LNCAP (cell line): ENCODE measurements around the gene OR56B1.

ENCODE experiments used
- CTCF ChIP-seq: fragments of 450-650 bp; IDR thresholded peaks from 2 replicates; pipeline ENCODE4 v1.5.1; 2017; ENCODE audit warnings: mild to moderate bottlenecking

OR56B1 gene, protein sequence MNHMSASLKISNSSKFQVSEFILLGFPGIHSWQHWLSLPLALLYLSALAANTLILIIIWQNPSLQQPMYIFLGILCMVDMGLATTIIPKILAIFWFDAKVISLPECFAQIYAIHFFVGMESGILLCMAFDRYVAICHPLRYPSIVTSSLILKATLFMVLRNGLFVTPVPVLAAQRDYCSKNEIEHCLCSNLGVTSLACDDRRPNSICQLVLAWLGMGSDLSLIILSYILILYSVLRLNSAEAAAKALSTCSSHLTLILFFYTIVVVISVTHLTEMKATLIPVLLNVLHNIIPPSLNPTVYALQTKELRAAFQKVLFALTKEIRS

DNA sequence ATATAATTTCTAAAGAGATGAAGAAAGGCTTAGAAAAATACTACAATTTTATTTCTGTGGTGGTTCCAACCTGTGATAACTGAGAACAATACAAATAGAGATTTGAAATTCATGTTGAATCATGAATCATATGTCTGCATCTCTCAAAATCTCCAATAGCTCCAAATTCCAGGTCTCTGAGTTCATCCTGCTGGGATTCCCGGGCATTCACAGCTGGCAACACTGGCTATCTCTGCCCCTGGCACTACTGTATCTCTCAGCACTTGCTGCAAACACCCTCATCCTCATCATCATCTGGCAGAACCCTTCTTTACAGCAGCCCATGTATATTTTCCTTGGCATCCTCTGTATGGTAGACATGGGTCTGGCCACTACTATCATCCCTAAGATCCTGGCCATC lies at the start of gene OR56B1:
Gene OR56B1 (plus strand): TSS at position 53 of the 400 bp plus-strand sequence. CDS start 69 bp downstream, at position 122.
- TF ChIP-seq CTCF, result no peak

- no peak for TF ChIP-seq CTCF
Observed at GRCh38 chr11:5688482-5688881, 47.8 kb upstream of the OR56B1 start.

DNA sequence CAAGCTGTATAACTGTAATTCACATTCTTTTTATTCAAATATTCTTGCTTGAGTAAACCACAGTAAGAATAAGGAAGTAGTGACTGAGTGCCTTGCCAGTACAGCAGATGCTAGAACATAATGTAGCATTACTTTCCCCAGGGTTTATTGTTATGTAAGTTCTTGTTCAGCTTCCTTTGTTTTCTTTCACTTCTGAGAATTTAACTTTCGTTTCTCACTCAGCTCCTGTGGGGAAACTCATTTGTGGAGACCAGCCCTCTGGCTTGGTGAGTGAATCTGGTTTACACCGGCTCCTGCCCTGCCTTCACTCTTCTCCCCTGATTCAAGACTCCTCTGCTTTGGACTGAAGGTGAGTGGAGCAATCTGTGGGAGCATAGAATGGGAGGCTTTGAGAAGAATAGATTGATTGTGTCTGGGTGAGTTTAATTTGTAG lies 46.7 kb upstream of the OR56B1 start, which contains the start of gene TRIM22:
Gene TRIM22 (plus strand): TSS at position 240 of the 433 bp plus-strand sequence. CDS start 6,443 bp downstream, outside the sequence.
- TF ChIP-seq CTCF, result no peak

GRCh38 chr11:5690216-5690615 lies 46.0 kb upstream of the OR56B1 start:
- no peak for TF ChIP-seq CTCF

- TF ChIP-seq CTCF, result no peak
Observed at GRCh38 chr11:5690736-5691135, 45.5 kb upstream of the OR56B1 start.

- TF ChIP-seq CTCF, result no peak
Observed at GRCh38 chr11:5691964-5692361, 44.3 kb upstream of the OR56B1 start.

- TF ChIP-seq CTCF, result no peak
Observed at GRCh38 chr11:5694642-5695041, 41.6 kb upstream of the OR56B1 start.

DNA sequence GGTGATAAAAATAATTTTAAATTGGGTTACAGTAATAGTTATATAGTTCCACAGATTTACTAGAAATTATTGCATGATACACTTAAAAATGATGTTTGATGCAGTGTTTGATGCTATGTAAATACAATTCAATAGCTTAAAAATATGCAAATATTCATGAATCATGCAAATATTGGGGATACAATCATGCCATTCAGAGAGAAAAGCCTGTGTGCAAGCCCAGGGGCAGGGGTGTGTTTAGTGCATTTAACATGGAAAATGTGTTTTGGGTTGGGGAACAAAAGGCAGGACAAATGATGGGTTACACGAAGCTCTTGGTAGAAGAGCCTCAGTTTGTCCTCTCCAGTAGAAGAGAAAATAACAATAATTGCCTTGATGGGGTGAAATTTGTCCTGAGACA lies 40.7 kb upstream of the OR56B1 start:
- TF ChIP-seq CTCF, result no peak
